CD14-positive monocyte (primary cell): Measurements from ENCODE around the gene EPB41L4A. TPM values are rescaled to one million over a fixed set of nuclear protein-coding genes. Genes with fewer than 3 reads are reported as not detected.
A peak's percentile ranks its signal among the peaks of the same experiment; 100 is the strongest.
"Not testable (repeated sequence)": the region's sequence is repeated elsewhere in the genome, so short reads cannot be mapped to it uniquely, and the experiment has no call there.

ENCODE experiments used
- DNase-seq, 3 donors: peaks; one replicate each; pipeline ENCODE4 v3.0.0-alpha.2; 2011 to 2022
- H2AFZ ChIP-seq: 2 replicates; pipeline ENCODE4 v1.6.0; 2012; ENCODE audit warnings: mild to moderate bottlenecking, low read depth, low read length, inconsistent platforms; ENCODE audit not compliant: insufficient read depth, poor library complexity, severe bottlenecking
- H3K27ac ChIP-seq, 2 donors: 1 replicate in 1 of 2; 2 replicates in 1 of 2; pipeline ENCODE4 v1.5.1; 2012 to 2013; ENCODE audit warnings: low read length in 2 of 2, control low read depth in 1 of 2, inconsistent platforms in 1 of 2, low read depth in 1 of 2, mild to moderate bottlenecking in 1 of 2
- H3K27me3 ChIP-seq, 2 donors: one replicate each; pipeline versions ENCODE4 v1.6.0 to v1.6.1; 2011 to 2013; ENCODE audit warnings: low read length in 2 of 2; ENCODE audit not compliant: control insufficient read depth in 2 of 2, insufficient read depth in 2 of 2
- H3K36me3 ChIP-seq, 2 donors: replicated peaks in 1 of 2; 1 replicate in 1 of 2; 2 replicates in 1 of 2; pipeline versions ENCODE4 v1.5.1 to v1.6.1; 2012 to 2013; ENCODE audit warnings: low read length in 2 of 2, control low read depth in 1 of 2, inconsistent platforms in 1 of 2, mild to moderate bottlenecking in 1 of 2; ENCODE audit not compliant: insufficient read depth in 2 of 2, control insufficient read depth in 1 of 2
- H3K4me1 ChIP-seq, 2 donors: 1 replicate in 1 of 2; 2 replicates in 1 of 2; pipeline versions ENCODE4 v1.5.1 to v1.6.1; 2012 to 2013; ENCODE audit warnings: low read length in 2 of 2, control low read depth in 1 of 2, inconsistent platforms in 1 of 2, mild to moderate bottlenecking in 1 of 2, moderate library complexity in 1 of 2; ENCODE audit not compliant: insufficient read depth in 2 of 2, control insufficient read depth in 1 of 2
- H3K4me2 ChIP-seq: replicated peaks from 2 replicates; pipeline ENCODE3; 2012; ENCODE audit warnings: low read length, moderate library complexity, mild to moderate bottlenecking; ENCODE audit not compliant: poor library complexity, severe bottlenecking; ENCODE audit errors: extremely low read depth
- H3K4me3 ChIP-seq, 3 experiments: fragments of 200-600 bp in 1 of 3; sonication (generic) in 1 of 3; replicated peaks in 1 of 3; 1 replicate in 2 of 3; 2 replicates in 1 of 3; pipeline ENCODE4 v1.5.1; 2011 to 2013; ENCODE audit warnings: low read length in 3 of 3, mild to moderate bottlenecking in 3 of 3, control low read depth in 2 of 3, low read depth in 2 of 3, inconsistent platforms in 1 of 3, moderate library complexity in 1 of 3
- H3K79me2 ChIP-seq: 2 replicates; pipeline ENCODE4 v1.6.0; 2012; ENCODE audit warnings: mild to moderate bottlenecking, control low read depth, inconsistent platforms, low read length, moderate library complexity; ENCODE audit not compliant: insufficient read depth
- H3K9ac ChIP-seq: 2 replicates; pipeline ENCODE4 v1.6.0; 2017; ENCODE audit warnings: low read length, mild to moderate bottlenecking; ENCODE audit not compliant: insufficient read depth, poor library complexity, severe bottlenecking
- H3K9me3 ChIP-seq, 2 donors: replicated peaks in 1 of 2; 1 replicate in 1 of 2; 2 replicates in 1 of 2; pipeline versions ENCODE4 v1.5.1 to v1.6.1; 2012 to 2013; ENCODE audit warnings: low read length in 2 of 2, control low read depth in 1 of 2; ENCODE audit not compliant: control insufficient read depth in 1 of 2, insufficient read depth in 1 of 2
- H4K20me1 ChIP-seq: 2 replicates; pipeline ENCODE4 v1.6.0; 2012; ENCODE audit warnings: mild to moderate bottlenecking, low read length, control low read depth, moderate library complexity; ENCODE audit not compliant: insufficient read depth
- H3K27ac Mint-ChIP-seq, 7 donors: one replicate each; pipeline ENCODE4 v1.8.0; 2020; ENCODE audit warnings: mild to moderate bottlenecking in 7 of 7, mixed read lengths in 7 of 7, moderate library complexity in 6 of 7, inconsistent platforms in 2 of 7
- H3K27me3 Mint-ChIP-seq, 3 donors: one replicate each; pipeline ENCODE4 v1.8.0; 2021 to 2022; ENCODE audit warnings: low read depth in 3 of 3, mild to moderate bottlenecking in 3 of 3, mixed read lengths in 3 of 3, moderate library complexity in 3 of 3, inconsistent platforms in 1 of 3
- H3K36me3 Mint-ChIP-seq, 2 donors: one replicate each; pipeline ENCODE4 v1.8.0; 2020; ENCODE audit warnings: mixed read lengths in 2 of 2, inconsistent platforms in 1 of 2, mild to moderate bottlenecking in 1 of 2
- H3K4me1 Mint-ChIP-seq: one replicate; pipeline ENCODE4 v1.8.0; 2020; ENCODE audit warnings: mild to moderate bottlenecking, mixed read lengths
- H3K4me3 Mint-ChIP-seq, 2 donors: one replicate each; pipeline ENCODE4 v1.8.0; 2020; ENCODE audit warnings: mild to moderate bottlenecking in 2 of 2, mixed read lengths in 2 of 2, moderate library complexity in 1 of 2
- H3K9me3 Mint-ChIP-seq, 7 donors: one replicate each; pipeline ENCODE4 v1.8.0; 2020 to 2022; ENCODE audit warnings: mixed read lengths in 7 of 7, mild to moderate bottlenecking in 6 of 7, moderate library complexity in 6 of 7, inconsistent platforms in 2 of 7
- WGBS: methylation state at CpG from one replicate; pipeline ENCODE4 v1.1.5; 2013; ENCODE audit warnings: missing lambda C conversion rate; ENCODE audit not compliant: insufficient coverage; 5-methylcytosine and 5-hydroxymethylcytosine counted together
- intact Hi-C, 2 donors: fragments of 100-400 bp; cut with micrococcal nuclease; formaldehyde crosslinking; loops; one replicate each; pipeline versions ENCODE4 v1.15.0 to v1.15.1; 2023
- polyA plus RNA-seq, 3 donors: library from polyadenylated mRNA; depleted of rRNA in 1 of 3; unstranded in 2 of 3; stranded (reverse) in 1 of 3; fragments of 300-500 nt in 2 of 3; fragments of >200 nt in 1 of 3; fragmentation: Illumina TruSeq in 2 of 3; gene quantifications; 1 replicate in 2 of 3; 2 replicates in 1 of 3; pipeline ENCODE4 v1.2.3, GENCODE V29; 2012 to 2021
- TF ChIP-seq, protein P1 (sequence below): fragments of 200-600 bp; IDR thresholded peaks from one replicate; pipeline ENCODE4 v1.8.0; 2022; ENCODE audit warnings: antibody characterized with exemption, mild to moderate bottlenecking

Gene EPB41L4A
- polyA plus RNA-seq, 3 donors: 0.01 to 0.05 TPM; not detected in 1

DNA sequence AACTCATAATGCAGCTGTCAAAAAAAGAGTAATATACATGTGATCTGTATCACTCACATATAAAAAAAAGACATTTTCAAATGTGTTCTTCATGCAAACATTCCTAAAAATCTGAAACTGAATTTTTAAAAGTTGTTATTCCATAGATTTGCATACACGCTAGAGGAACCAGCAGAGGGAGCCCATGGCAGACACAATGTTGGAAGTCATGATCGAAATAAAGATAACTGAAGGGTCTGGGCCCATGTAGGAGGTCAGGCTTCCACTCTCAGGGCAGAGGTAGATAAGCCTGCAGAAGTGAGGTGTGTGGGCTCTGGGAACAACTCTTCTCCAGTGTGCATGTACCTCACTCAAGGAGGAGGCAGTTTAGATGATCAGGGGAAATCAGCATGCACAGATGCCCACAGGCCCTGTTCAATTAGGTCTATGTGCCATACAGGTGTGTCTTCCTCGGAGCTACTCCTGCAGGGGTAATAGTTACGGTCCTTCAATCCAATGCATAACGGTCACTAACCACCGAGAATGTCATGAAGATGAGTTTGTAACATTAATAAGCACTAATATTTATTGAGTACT, 208.6 kb downstream of the EPB41L4A start:
- Histone ChIP-seq H3K4me1 (peaks cover 25 to 30% of the 10 kb centered on the region in 2 donors), H4K20me1 (no peaks in the 10 kb centered on the region), H3K36me3 (no peaks in the 10 kb centered on the region), H3K9me3 (no peaks in the 10 kb centered on the region), H3K4me2 (no peak overlapping the region), H3K79me2 (no peaks in the 10 kb centered on the region), H3K27me3 (peaks cover 0 to 3% of the 10 kb centered on the region in 2 donors), H3K4me3 (no peak overlapping the region), H3K9ac (no peak overlapping the region), H2AFZ (no peak overlapping the region), H3K27ac (no peak overlapping the region)
- Mint-ChIP-seq H3K36me3 (no peaks in the 10 kb centered on the region), H3K4me3 (no peak overlapping the region), H3K4me1 (peaks cover 37% of the 10 kb centered on the region), H3K27ac (no peak overlapping the region), H3K9me3 (no peaks in the 10 kb centered on the region), H3K27me3 (peaks cover 3 to 10% (median 7%) of the 10 kb centered on the region in 3 donors)
- 14% methylated on average over 1 of the region's 6 CpGs for WGBS
- TF ChIP-seq, protein P1, sequence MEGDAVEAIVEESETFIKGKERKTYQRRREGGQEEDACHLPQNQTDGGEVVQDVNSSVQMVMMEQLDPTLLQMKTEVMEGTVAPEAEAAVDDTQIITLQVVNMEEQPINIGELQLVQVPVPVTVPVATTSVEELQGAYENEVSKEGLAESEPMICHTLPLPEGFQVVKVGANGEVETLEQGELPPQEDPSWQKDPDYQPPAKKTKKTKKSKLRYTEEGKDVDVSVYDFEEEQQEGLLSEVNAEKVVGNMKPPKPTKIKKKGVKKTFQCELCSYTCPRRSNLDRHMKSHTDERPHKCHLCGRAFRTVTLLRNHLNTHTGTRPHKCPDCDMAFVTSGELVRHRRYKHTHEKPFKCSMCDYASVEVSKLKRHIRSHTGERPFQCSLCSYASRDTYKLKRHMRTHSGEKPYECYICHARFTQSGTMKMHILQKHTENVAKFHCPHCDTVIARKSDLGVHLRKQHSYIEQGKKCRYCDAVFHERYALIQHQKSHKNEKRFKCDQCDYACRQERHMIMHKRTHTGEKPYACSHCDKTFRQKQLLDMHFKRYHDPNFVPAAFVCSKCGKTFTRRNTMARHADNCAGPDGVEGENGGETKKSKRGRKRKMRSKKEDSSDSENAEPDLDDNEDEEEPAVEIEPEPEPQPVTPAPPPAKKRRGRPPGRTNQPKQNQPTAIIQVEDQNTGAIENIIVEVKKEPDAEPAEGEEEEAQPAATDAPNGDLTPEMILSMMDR: peak; percentile 51
- intact Hi-C loops: no loop called here
- DNase-seq: no peak

DNA sequence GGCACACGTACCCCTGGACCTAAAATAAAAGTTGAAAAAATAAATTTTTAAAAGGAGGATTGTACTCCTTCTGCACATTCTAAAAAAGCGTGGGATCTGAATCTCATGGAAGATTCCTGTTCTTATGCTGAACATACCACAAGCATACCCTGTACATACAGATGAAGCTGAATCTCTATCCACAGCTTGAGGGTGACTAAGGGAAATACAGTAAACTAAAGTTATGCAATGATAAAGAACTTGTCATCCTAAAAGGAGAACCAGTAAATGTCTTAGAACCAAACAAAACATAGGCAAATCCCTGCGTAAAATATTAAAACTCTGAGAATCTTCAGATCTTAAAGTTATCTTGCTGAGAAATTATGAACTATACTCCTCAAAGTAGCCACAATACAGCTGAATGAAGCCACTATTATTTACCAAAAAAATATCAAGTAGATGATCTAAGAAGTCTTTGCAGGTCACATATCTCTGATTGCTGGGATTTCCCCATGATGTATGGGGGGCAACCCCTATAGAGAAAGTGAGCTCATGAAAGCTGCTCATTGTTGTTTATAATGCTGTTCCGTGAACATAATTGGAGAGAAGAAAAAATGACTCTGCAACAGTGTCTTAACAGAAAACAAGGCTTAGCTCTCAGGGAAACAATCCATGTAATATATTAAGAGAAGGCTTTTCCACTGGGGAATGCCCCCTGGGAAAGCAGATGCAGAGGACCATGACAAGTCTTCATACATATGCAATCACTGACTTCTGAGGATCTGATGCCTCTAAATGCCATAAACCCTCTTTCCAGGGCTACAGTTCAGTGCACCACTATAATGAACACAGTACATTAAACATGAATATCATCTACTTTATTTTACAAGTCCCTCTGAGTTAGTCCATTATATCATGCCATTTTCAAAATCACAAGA, 210.1 kb downstream of the EPB41L4A start:
- Histone ChIP-seq H3K36me3 (no peaks in the 10 kb centered on the region), H3K27me3 (peaks cover 0 to 8% of the 10 kb centered on the region in 2 donors), H4K20me1 (no peaks in the 10 kb centered on the region), H3K4me2 (peak overlapping the region; percentile 50), H3K27ac (peak overlapping the region; percentile 26 to 92), H2AFZ (peak overlapping the region; percentile 48), H3K9ac (peak overlapping the region; percentile 41), H3K4me3 (peak overlapping the region in 1 of 3 experiments; percentile 33), H3K79me2 (no peaks in the 10 kb centered on the region), H3K4me1 (peaks cover 25 to 30% of the 10 kb centered on the region in 2 donors), H3K9me3 (no peaks in the 10 kb centered on the region)
- peaks cover 37% of the 10 kb centered on the region for H3K4me1 Mint-ChIP-seq
- peak overlapping the region; percentile 89 to 98 (median 95) for H3K27ac Mint-ChIP-seq
- H3K27me3 Mint-ChIP-seq: peaks cover 6 to 16% (median 7%) of the 10 kb centered on the region in 3 donors
- TF ChIP-seq, protein P1: no peak
- H3K36me3 Mint-ChIP-seq: no peaks in the 10 kb centered on the region
- no CpG with 5 or more reads among the region's 4 CpGs for WGBS
- peak overlapping the region in 1 of 2 donors; percentile 68 for H3K4me3 Mint-ChIP-seq
- peak; percentile 61 to 86 (median 78) for DNase-seq
- no peaks in the 10 kb centered on the region for H3K9me3 Mint-ChIP-seq
- intact Hi-C loops: no loop called here

DNA sequence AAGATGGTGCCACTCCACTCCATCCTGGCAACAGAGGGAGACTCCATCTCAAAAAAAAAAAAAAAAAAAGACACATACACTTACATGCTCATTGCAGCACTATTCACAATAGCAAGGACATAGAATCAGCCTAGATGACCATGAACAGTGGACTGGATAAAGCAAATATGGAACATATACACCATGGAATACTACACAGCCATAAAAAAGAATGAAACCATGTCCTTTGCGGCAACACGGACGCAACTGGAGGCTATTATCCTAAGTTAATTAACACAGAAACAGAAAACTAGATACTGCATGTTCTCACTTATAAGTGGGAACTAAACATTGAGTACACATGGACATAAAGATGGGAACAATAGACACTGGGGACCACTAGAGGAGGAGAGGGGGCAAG, 210.9 kb downstream of the EPB41L4A start:
- H3K9me3 Mint-ChIP-seq, DNase-seq, H3K36me3 ChIP-seq, H4K20me1 ChIP-seq, H3K9ac ChIP-seq, H3K9me3 ChIP-seq, H3K27me3 ChIP-seq, H3K36me3 Mint-ChIP-seq, intact Hi-C loops, H3K79me2 ChIP-seq: not testable (repeated sequence)
- Histone ChIP-seq H3K27ac (peak overlapping the region in 1 of 2 donors; percentile 92), H3K4me1 (peaks cover 25 to 30% of the 10 kb centered on the region in 2 donors), H3K4me3 (peak overlapping the region in 1 of 3 experiments; percentile 33), H2AFZ (peak overlapping the region; percentile 48), H3K4me2 (peak overlapping the region; percentile 50)
- Mint-ChIP-seq H3K4me1 (peaks cover 37% of the 10 kb centered on the region), H3K27me3 (peaks cover 7 to 17% (median 13%) of the 10 kb centered on the region in 3 donors), H3K4me3 (peak overlapping the region in 1 of 2 donors; percentile 68), H3K27ac (peak overlapping the region; percentile 89 to 98 (median 95))
- WGBS: no CpG with 5 or more reads among the region's 3 CpGs
